HUES6 (cell line): ENCODE data around the gene SIAH3.

Experiments
- H3K27ac ChIP-seq: 2 replicates; pipeline ENCODE4 v1.7.0; 2013; ENCODE audit warnings: low read depth, mild to moderate bottlenecking, low read length, inconsistent platforms
- H3K27me3 ChIP-seq: 2 replicates; pipeline ENCODE4 v1.6.1; 2013; ENCODE audit warnings: low read length; ENCODE audit not compliant: control insufficient read depth, insufficient read depth
- H3K36me3 ChIP-seq: 2 replicates; pipeline ENCODE4 v1.6.1; 2013; ENCODE audit warnings: low read length; ENCODE audit not compliant: control insufficient read depth, insufficient read depth
- H3K4me1 ChIP-seq: 2 replicates; pipeline ENCODE4 v1.6.1; 2013; ENCODE audit warnings: low read length; ENCODE audit not compliant: control insufficient read depth, insufficient read depth
- H3K4me3 ChIP-seq: 2 replicates; pipeline ENCODE4 v1.5.1; 2013; ENCODE audit warnings: low read depth, low read length
- H3K9ac ChIP-seq: one replicate; pipeline ENCODE4 v1.6.1; 2013; ENCODE audit warnings: mild to moderate bottlenecking, low read length
- H3K9me3 ChIP-seq: 2 replicates; pipeline ENCODE4 v1.6.1; 2013; ENCODE audit warnings: low read depth, low read length; ENCODE audit not compliant: control insufficient read depth, insufficient read depth

Gene SIAH3

DNA sequence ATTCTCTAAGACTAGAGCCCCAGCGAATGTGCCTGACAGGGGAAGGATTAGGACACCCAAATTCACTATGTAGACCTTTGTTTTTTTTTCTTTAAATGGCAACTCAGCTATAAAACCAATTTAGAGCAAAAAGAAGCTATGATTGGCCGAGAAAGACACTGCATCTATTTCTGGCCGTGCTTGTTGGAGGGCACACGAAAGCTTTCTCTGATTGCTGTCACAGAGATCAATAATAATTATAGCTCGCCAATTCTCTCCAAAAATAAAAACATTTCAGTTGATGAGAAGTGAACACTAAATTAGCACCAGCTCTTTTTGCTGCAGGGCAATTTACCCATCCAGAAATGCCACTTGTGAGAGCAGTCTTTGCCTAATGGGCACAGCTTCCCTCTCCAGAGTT is 118.2 kb downstream of the SIAH3 start:
- H3K4me1 ChIP-seq = no peaks in the 10 kb centered on the region
- peaks cover 2% of the 10 kb centered on the region; the same call in 1 of the 2 replicates for H3K9me3 ChIP-seq

DNA sequence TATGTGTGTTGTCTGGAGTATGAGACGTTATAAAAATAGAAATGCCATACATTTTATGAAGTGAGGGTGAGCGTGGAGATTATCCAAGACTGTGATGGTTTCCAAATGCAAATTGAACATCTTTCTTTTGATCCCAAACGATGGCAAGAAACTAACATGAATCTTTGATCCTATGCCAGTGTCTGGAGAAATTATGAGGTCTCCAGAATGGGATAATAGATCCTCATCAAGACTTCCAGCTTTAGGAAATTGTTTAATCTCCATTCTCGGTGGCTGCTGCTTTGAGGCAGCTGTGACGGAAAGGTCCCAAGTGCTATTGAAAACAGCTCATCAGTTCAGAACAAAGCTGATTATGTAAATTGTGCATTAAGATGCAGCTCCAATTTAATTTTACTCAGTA is 118.6 kb downstream of the SIAH3 start:
- H3K27ac ChIP-seq = no peak overlapping the region
- H3K36me3 ChIP-seq = no peaks in the 10 kb centered on the region
- H3K9ac ChIP-seq = no peak overlapping the region
- no peaks in the 10 kb centered on the region for H3K27me3 ChIP-seq
- H3K4me1 ChIP-seq = no peaks in the 10 kb centered on the region
- H3K4me3 ChIP-seq = no peak overlapping the region
- peaks cover 2% of the 10 kb centered on the region; the same call in 1 of the 2 replicates for H3K9me3 ChIP-seq

More for the DNA sequence above, 118.2 kb downstream of the SIAH3 start:
- H3K9ac ChIP-seq = no peak overlapping the region
- H3K27me3 ChIP-seq = no peaks in the 10 kb centered on the region
- no peaks in the 10 kb centered on the region for H3K36me3 ChIP-seq
- H3K27ac ChIP-seq = no peak overlapping the region
- no peak overlapping the region for H3K4me3 ChIP-seq

DNA sequence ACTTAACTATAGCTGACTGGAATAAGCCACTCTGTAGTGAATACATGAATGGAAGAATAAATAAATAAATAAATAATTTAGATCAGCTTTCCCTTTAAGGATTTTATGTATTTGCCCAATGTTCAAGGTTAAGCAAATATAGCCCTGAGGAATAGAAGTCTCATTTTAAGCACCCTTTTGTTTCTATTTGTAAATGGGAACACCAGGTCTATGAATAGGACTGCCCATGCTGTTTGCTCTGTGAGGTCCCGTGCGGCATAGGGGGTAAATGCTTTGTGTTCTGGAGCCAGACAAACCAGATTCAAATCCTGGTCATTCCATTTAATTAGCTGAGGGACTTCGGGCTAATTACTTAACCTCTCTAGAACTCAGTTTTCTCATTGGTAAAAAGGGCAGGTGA is 120.1 kb downstream of the SIAH3 start:
- H3K27ac ChIP-seq = no peak overlapping the region
- H3K4me3 ChIP-seq = no peak overlapping the region
- H3K4me1 ChIP-seq = no peaks in the 10 kb centered on the region
- H3K27me3 ChIP-seq = no peaks in the 10 kb centered on the region
- no peaks in the 10 kb centered on the region for H3K9me3 ChIP-seq
- no peaks in the 10 kb centered on the region for H3K36me3 ChIP-seq
- H3K9ac ChIP-seq = no peak overlapping the region

DNA sequence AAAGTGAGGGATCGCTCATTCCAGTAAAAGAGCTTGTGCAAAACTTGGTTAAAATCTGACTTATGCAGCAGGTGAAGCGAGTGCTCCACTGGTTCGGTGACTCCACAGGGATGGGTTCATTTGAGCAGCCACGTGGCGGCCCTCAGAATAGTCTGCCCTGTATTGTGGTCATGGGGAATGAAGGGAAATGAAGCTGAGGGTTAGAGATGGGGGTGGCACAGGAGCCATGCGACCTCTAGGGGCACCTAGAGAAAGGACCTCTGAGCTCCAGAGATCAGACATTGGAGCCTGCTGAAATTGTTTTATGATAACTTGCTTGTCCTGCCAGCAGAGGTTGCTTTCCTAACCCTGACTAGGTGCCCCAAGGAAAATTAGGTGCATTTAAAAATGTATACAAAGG is 122.8 kb downstream of the SIAH3 start:
- Histone ChIP-seq H3K27me3 (no peaks in the 10 kb centered on the region), H3K36me3 (no peaks in the 10 kb centered on the region), H3K4me1 (no peaks in the 10 kb centered on the region), H3K9ac (no peak overlapping the region), H3K4me3 (no peak overlapping the region), H3K9me3 (no peaks in the 10 kb centered on the region), H3K27ac (no peak overlapping the region)
